Hepatocyte (in vitro differentiated cells): ENCODE data around the gene MTHFS. TPM values are rescaled to one million over a fixed set of nuclear protein-coding genes. Genes with fewer than 3 reads are reported as not detected.

Experiments used
- DNase-seq: peaks from one replicate; pipeline ENCODE4 v3.0.0-alpha.2; 2016; ENCODE audit warnings: low spot score
- H2AFZ ChIP-seq: fragments of 200-600 bp; sonication (generic); 2 replicates; pipeline ENCODE4 v1.6.0; 2016; ENCODE audit warnings: antibody characterized with exemption, mild to moderate bottlenecking
- H3K27ac ChIP-seq: fragments of 200-600 bp; sonication (generic); 2 replicates; pipeline ENCODE4 v1.5.1; 2016; ENCODE audit warnings: mild to moderate bottlenecking
- H3K27me3 ChIP-seq: fragments of 200-600 bp; sonication (generic); 2 replicates; pipeline ENCODE4 v1.6.1; 2016
- H3K36me3 ChIP-seq: fragments of 200-600 bp; sonication (generic); replicated peaks from 2 replicates; pipeline ENCODE4 v1.5.1; 2016; ENCODE audit warnings: low read depth; ENCODE audit not compliant: insufficient read depth
- H3K4me1 ChIP-seq: fragments of 200-600 bp; sonication (generic); 2 replicates; pipeline ENCODE4 v1.5.1; 2016; ENCODE audit warnings: mild to moderate bottlenecking, moderate library complexity; ENCODE audit not compliant: insufficient read depth
- H3K4me2 ChIP-seq: fragments of 200-600 bp; sonication (generic); 2 replicates; pipeline ENCODE4 v1.6.0; 2016
- H3K4me3 ChIP-seq: fragments of 200-600 bp; sonication (generic); 2 replicates; pipeline ENCODE4 v1.5.1; 2016; ENCODE audit warnings: mild to moderate bottlenecking
- H3K79me2 ChIP-seq: fragments of 200-600 bp; sonication (generic); 2 replicates; pipeline ENCODE4 v1.6.0; 2017; ENCODE audit warnings: mild to moderate bottlenecking
- H3K9me2 ChIP-seq: fragments of 200-600 bp; sonication (generic); replicated peaks from 2 replicates; pipeline ENCODE4 v1.6.0; 2017; ENCODE audit warnings: mild to moderate bottlenecking; ENCODE audit not compliant: insufficient read depth
- H3K9me3 ChIP-seq: fragments of 200-600 bp; sonication (generic); 2 replicates; pipeline ENCODE4 v1.5.1; 2016; ENCODE audit warnings: low read depth, mild to moderate bottlenecking
- H4K20me1 ChIP-seq: fragments of 200-600 bp; sonication (generic); 2 replicates; pipeline ENCODE4 v1.6.0; 2016; ENCODE audit warnings: mild to moderate bottlenecking; ENCODE audit not compliant: insufficient read depth, poor library complexity, severe bottlenecking
- EZH2 ChIP-seq: fragments of 200-600 bp; sonication (generic); IDR thresholded peaks from 2 replicates; pipeline ENCODE4 v1.6.1; 2016; ENCODE audit warnings: antibody characterized with exemption, mild to moderate bottlenecking, borderline replicate concordance
- EZH2phosphoT487 ChIP-seq: fragments of 200-600 bp; sonication (generic); IDR thresholded peaks from one replicate; pipeline ENCODE4 v1.6.1; 2018; ENCODE audit warnings: antibody characterized with exemption, mild to moderate bottlenecking, low read depth, moderate library complexity; ENCODE audit not compliant: unreplicated experiment, severe bottlenecking
- WGBS: methylation state at CpG from one replicate; pipeline ENCODE4 v1.1.6; 2016; ENCODE audit warnings: low lambda C conversion rate; ENCODE audit errors: missing lambda C conversion rate; 5-methylcytosine and 5-hydroxymethylcytosine counted together
- polyA plus RNA-seq: library from polyadenylated mRNA; unstranded; fragments of >200 nt; fragmentation: Nextera tagmentation; extraction: Ambion mirVana; gene quantifications from 2 replicates; pipeline ENCODE4 v1.2.1, GENCODE V29; 2016
- total RNA-seq: library from RNA; depleted of rRNA; stranded (reverse); fragments of >200 nt; gene quantifications from 2 replicates; pipeline ENCODE4 v1.2.3, GENCODE V29; 2014
- TF ChIP-seq, protein P1 (sequence below): fragments of 200-600 bp; sonication (generic); IDR thresholded peaks from 2 replicates; pipeline ENCODE4 v1.5.1; 2016; ENCODE audit warnings: antibody characterized with exemption, mild to moderate bottlenecking; ENCODE audit not compliant: poor library complexity

MTHFS gene
- total and polyA plus RNA-seq, 2 experiments from 2014 or later = 84.0 to 89.4 TPM

DNA sequence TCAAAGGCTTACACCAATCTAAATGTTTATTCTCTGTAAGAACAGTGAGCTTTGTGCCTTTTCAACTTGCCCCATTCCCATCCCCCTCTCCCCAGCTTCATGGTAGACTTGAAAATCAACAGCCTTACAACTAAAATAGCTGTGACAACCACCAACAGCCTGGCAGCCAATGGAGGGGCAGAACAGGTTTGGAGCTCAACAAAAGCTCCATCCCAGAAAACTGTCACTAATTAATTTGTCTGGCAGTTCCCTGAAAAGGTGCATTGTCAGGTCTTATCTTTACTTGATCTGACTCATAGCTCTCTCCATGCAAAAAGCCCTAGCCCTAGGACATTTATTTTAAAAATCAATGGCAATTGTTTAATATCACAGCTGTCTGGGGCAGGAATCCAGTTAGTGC lies 22.6 kb downstream of the MTHFS start:
- no peaks in the 10 kb centered on the region for H3K4me1 ChIP-seq
- no peak overlapping the region for H2AFZ ChIP-seq
- peaks cover 46% of the 10 kb centered on the region for H3K79me2 ChIP-seq
- H3K27ac ChIP-seq = no peak overlapping the region
- H3K4me3 ChIP-seq = no peak overlapping the region
- H3K36me3 ChIP-seq = peaks cover 4% of the 10 kb centered on the region
- H4K20me1 ChIP-seq = no peaks in the 10 kb centered on the region
- no peaks in the 10 kb centered on the region for H3K9me2 ChIP-seq
- H3K27me3 ChIP-seq = no peaks in the 10 kb centered on the region
- no peak for TF ChIP-seq EZH2
- no peak for TF ChIP-seq EZH2phosphoT487
- TF ChIP-seq, protein P1, sequence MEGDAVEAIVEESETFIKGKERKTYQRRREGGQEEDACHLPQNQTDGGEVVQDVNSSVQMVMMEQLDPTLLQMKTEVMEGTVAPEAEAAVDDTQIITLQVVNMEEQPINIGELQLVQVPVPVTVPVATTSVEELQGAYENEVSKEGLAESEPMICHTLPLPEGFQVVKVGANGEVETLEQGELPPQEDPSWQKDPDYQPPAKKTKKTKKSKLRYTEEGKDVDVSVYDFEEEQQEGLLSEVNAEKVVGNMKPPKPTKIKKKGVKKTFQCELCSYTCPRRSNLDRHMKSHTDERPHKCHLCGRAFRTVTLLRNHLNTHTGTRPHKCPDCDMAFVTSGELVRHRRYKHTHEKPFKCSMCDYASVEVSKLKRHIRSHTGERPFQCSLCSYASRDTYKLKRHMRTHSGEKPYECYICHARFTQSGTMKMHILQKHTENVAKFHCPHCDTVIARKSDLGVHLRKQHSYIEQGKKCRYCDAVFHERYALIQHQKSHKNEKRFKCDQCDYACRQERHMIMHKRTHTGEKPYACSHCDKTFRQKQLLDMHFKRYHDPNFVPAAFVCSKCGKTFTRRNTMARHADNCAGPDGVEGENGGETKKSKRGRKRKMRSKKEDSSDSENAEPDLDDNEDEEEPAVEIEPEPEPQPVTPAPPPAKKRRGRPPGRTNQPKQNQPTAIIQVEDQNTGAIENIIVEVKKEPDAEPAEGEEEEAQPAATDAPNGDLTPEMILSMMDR = no peak
- no peak overlapping the region for H3K4me2 ChIP-seq
- H3K9me3 ChIP-seq = peaks cover 21% of the 10 kb centered on the region
- DNase-seq = no peak

DNA sequence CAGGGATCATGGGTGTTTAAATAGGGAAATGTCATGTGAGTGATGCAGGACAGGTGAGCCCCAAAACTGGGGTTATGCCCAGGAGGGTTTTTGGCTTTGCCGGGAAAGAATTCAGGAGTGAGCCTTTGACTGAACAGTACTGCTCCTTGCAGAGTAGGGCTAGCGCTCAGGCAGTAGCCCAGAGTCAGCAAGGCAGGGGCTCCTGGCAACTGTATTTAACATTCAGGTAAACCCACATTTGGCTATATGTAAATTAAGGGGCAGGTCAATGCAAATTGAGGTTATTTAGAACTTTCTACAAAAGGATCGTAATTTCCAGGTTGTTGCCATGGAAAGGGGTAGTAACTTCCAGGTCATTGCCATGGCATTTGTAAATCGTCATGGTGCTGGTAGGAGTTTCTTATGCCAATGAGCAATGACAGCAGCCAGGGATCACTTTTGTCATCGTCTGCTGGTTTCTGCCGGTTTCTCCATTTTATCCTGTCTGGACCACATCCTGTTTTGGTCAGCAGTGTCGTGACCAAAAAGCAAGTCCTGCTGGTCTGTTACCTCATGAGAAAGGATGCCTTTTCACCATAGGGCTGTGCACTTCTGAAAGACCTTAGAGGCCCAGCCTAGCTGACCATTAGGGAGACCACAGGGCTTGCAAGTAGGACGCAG lies 24.3 kb downstream of the MTHFS start:
- H3K9me2 ChIP-seq = no peaks in the 10 kb centered on the region
- H3K79me2 ChIP-seq = peaks cover 43% of the 10 kb centered on the region
- no peak overlapping the region for H3K4me2 ChIP-seq
- WGBS = 94% methylated on average over 8 of the region's 8 CpGs
- no peak overlapping the region for H2AFZ ChIP-seq
- DNase-seq = no peak
- H3K9me3 ChIP-seq = peaks cover 14% of the 10 kb centered on the region
- H3K27me3 ChIP-seq = no peaks in the 10 kb centered on the region
- peaks cover 4% of the 10 kb centered on the region for H3K36me3 ChIP-seq
- H4K20me1 ChIP-seq = no peaks in the 10 kb centered on the region
- TF ChIP-seq, protein P1 = no peak
- TF ChIP-seq EZH2phosphoT487 (no peak), EZH2 (no peak)
- H3K4me3 ChIP-seq = no peak overlapping the region
- no peak overlapping the region for H3K27ac ChIP-seq
- no peaks in the 10 kb centered on the region for H3K4me1 ChIP-seq

DNA sequence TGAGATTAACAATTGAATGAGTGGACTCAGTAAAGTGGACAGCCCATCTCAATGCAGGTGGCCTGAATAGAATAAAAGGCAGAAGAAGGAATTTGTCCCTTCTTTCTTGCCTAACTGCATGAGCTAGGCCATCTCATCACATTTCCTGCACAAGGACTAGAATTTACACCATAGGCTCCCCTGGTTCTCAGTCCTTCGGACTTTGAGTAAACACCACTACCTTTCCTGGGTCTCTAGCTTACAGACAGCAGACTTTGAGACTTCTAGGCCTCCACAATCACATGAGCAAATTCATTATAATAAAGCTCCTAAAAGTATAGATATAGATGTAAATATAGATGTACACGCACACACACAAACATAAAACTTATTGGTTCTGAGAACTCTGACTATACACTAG lies 28.3 kb downstream of the MTHFS start:
- H3K27me3 ChIP-seq = no peaks in the 10 kb centered on the region
- H4K20me1 ChIP-seq = no peaks in the 10 kb centered on the region
- no peak overlapping the region for H2AFZ ChIP-seq
- DNase-seq = no peak
- TF ChIP-seq EZH2 = no peak
- TF ChIP-seq, protein P1 = no peak
- no peak overlapping the region for H3K4me2 ChIP-seq
- H3K27ac ChIP-seq = no peak overlapping the region
- H3K9me2 ChIP-seq = no peaks in the 10 kb centered on the region
- H3K4me3 ChIP-seq = no peak overlapping the region
- no peaks in the 10 kb centered on the region for H3K36me3 ChIP-seq
- peaks cover 30% of the 10 kb centered on the region for H3K79me2 ChIP-seq
- WGBS = 83% methylated on average over 2 of the region's 2 CpGs
- H3K4me1 ChIP-seq = peaks cover 3% of the 10 kb centered on the region
- no peaks in the 10 kb centered on the region for H3K9me3 ChIP-seq
